Hepatocyte (in vitro differentiated cells): ENCODE results near the gene LBHD2.

Experiments used
- EZH2 ChIP-seq: fragments of 200-600 bp; sonication (generic); IDR thresholded peaks from 2 replicates; pipeline ENCODE4 v1.6.1; 2016; ENCODE audit warnings: antibody characterized with exemption, mild to moderate bottlenecking, borderline replicate concordance
- EZH2phosphoT487 ChIP-seq: fragments of 200-600 bp; sonication (generic); IDR thresholded peaks from one replicate; pipeline ENCODE4 v1.6.1; 2018; ENCODE audit warnings: antibody characterized with exemption, mild to moderate bottlenecking, low read depth, moderate library complexity; ENCODE audit not compliant: unreplicated experiment, severe bottlenecking
- TF ChIP-seq, protein P1 (sequence below): fragments of 200-600 bp; sonication (generic); IDR thresholded peaks from 2 replicates; pipeline ENCODE4 v1.5.1; 2016; ENCODE audit warnings: antibody characterized with exemption, mild to moderate bottlenecking; ENCODE audit not compliant: poor library complexity

GRCh38 chr14:103067231-103067954, 16.6 kb upstream of the LBHD2 start:
- TF ChIP-seq, protein P1, sequence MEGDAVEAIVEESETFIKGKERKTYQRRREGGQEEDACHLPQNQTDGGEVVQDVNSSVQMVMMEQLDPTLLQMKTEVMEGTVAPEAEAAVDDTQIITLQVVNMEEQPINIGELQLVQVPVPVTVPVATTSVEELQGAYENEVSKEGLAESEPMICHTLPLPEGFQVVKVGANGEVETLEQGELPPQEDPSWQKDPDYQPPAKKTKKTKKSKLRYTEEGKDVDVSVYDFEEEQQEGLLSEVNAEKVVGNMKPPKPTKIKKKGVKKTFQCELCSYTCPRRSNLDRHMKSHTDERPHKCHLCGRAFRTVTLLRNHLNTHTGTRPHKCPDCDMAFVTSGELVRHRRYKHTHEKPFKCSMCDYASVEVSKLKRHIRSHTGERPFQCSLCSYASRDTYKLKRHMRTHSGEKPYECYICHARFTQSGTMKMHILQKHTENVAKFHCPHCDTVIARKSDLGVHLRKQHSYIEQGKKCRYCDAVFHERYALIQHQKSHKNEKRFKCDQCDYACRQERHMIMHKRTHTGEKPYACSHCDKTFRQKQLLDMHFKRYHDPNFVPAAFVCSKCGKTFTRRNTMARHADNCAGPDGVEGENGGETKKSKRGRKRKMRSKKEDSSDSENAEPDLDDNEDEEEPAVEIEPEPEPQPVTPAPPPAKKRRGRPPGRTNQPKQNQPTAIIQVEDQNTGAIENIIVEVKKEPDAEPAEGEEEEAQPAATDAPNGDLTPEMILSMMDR = no peak
- TF ChIP-seq EZH2 (no peak), EZH2phosphoT487 (no peak)
